NT2/D1 (cell line): ENCODE results near the gene SLC32A1.

ENCODE experiments used
- SUZ12 ChIP-seq: IDR thresholded peaks from 2 replicates; pipeline ENCODE4 v1.6.1; 2011; ENCODE audit not compliant: insufficient read length, insufficient read depth; ENCODE audit errors: extremely low read depth
- YY1 ChIP-seq: IDR thresholded peaks from 2 replicates; pipeline ENCODE4 v1.6.1; 2011; ENCODE audit not compliant: insufficient read length, insufficient read depth
- ZNF274 ChIP-seq: IDR thresholded peaks from 2 replicates; pipeline ENCODE4 v1.6.1; 2011; ENCODE audit warnings: mild to moderate bottlenecking, low read depth, low read length

DNA sequence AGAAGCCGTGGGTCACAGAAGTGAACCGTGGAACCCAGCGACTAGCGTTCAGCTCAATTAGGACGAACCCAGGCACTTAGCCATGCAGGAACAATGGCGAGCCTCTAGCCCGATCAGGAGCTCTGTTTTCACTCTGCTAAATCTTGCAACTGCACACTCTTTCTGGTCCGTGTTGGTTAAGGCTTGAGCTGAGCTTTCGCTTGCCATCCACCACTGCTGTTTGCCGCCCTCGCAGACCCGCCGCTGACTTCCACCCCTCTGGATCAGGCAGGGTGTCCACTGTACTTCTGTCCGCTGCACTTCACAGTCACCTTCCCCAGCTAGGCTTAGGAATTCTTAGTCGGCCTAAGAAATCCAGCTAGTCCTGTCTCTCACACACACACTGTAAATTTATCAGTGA lies 25.7 kb upstream of the SLC32A1 start:
- TF ChIP-seq YY1 (no peak), ZNF274 (no peak), SUZ12 (no peak)
